ENCODE data around the gene MSH5. TPM values are rescaled to one million over a fixed set of nuclear protein-coding genes. Genes with fewer than 3 reads are reported as not detected.

MSH5 gene
- total RNA-seq, 2 experiments from 2014 or later, result 104 to 218 TPM

GRCh38 chr6:31794866-31795615 lies 55.2 kb downstream of the MSH5 start:
- no peaks in the 10 kb centered on the region for H3K9me2 ChIP-seq (ENCODE audit: insufficient read depth, low read length)
- H3K4me3 ChIP-seq (ENCODE audit: low read depth, low read length, poor library complexity, severe bottlenecking), result peak overlapping the region; percentile 90
- ChIA-PET CTCF (ENCODE audit: unreplicated experiment) (no interaction called here), POLR2A (interaction anchor here (0.6 kb wide), 2 partner anchors 35 to 53 kb away, joined by 3 to 6 read pairs; no protein-coding TSS in a partner anchor)
- no peaks in the 10 kb centered on the region for H4K20me1 ChIP-seq (ENCODE audit: insufficient read depth, low read length)
- H3K9me3 ChIP-seq (ENCODE audit: low read length), result no peaks in the 10 kb centered on the region
- H3K36me3 ChIP-seq (ENCODE audit: insufficient read depth, low read length), result peaks cover 51% of the 10 kb centered on the region
- no peak for TF ChIP-seq CTCF (conservative IDR thresholded peaks at IDR 0.05; ENCODE audit: low read length)
- peak overlapping the region; percentile 90 for H3K4me2 ChIP-seq (ENCODE audit: low read length)
- H2AFZ ChIP-seq (ENCODE audit: low read length), result peak overlapping the region; percentile 20; the same call in 1 of the 2 replicates
- peaks cover 56% of the 10 kb centered on the region for H3K4me1 ChIP-seq (ENCODE audit: insufficient read depth, low read length, poor library complexity, severe bottlenecking)
- intact Hi-C loops (cut with micrococcal nuclease; ENCODE audit: unreplicated experiment), result loop anchor here (1.0 to 10.0 kb wide), 3 partner anchors 68 to 250 kb away; partner anchors contain the start of genes ATP6V1G2, DDX39B, NEU1 and NFKBIL1
- H3K79me2 ChIP-seq (ENCODE audit: insufficient read depth, low read depth, low read length), result peaks cover 32% of the 10 kb centered on the region
- DNase-seq (ENCODE audit: low spot score), result no peak
- peak overlapping the region; percentile 47 for H3K27ac ChIP-seq (ENCODE audit: low read depth, low read length, poor library complexity, severe bottlenecking)
- TSS peak; percentile 72 for BruUV-seq (replicated peaks)

GRCh38 chr6:31795616-31796298 lies 56.0 kb downstream of the MSH5 start, which contains the start of gene VARS1:
Gene VARS1, minus strand, starts transcription at chr6:31795752. Its CDS starts 535 bp downstream, at chr6:31795217.
- ChIA-PET CTCF (ENCODE audit: unreplicated experiment) (interaction anchor here (0.9 to 1.2 kb wide), 2 partner anchors 11 to 56 kb away, joined by 3 read pairs; partner anchors contain the start of genes LSM2 and MSH5), POLR2A (interaction anchor here (0.5 to 1.0 kb wide), 4 partner anchors 9 to 32 kb away, joined by 3 read pairs; partner anchors contain the start of gene HSPA1B)
- Histone ChIP-seq H3K4me2 (ENCODE audit: low read length) (peak within 1 kb of the TSS; percentile 90), H3K9me2 (ENCODE audit: insufficient read depth, low read length) (no peaks in the 10 kb centered on the region), H3K4me3 (ENCODE audit: low read depth, low read length, poor library complexity, severe bottlenecking) (peak within 1 kb of the TSS; percentile 90), H3K79me2 (ENCODE audit: insufficient read depth, low read depth, low read length) (peaks cover 28% of the 10 kb centered on the region), H3K36me3 (ENCODE audit: insufficient read depth, low read length) (peaks cover 44% of the 10 kb centered on the region), H3K27ac (ENCODE audit: low read depth, low read length, poor library complexity, severe bottlenecking) (peak within 1 kb of the TSS; percentile 71), H4K20me1 (ENCODE audit: insufficient read depth, low read length) (no peaks in the 10 kb centered on the region), H3K4me1 (ENCODE audit: insufficient read depth, low read length, poor library complexity, severe bottlenecking) (peaks cover 49% of the 10 kb centered on the region), H3K9me3 (ENCODE audit: low read length) (no peaks in the 10 kb centered on the region), H2AFZ (ENCODE audit: low read length) (peak within 1 kb of the TSS; percentile 50; the same call in 1 of the 2 replicates)
- peak; percentile 92 for DNase-seq (ENCODE audit: low spot score)
- TF ChIP-seq EZH2phosphoT487 (IDR thresholded peaks at IDR 0.05; ENCODE audit: borderline replicate concordance, low read depth, low read length), result no peak
- peak; percentile 74 for TF ChIP-seq CTCF (conservative IDR thresholded peaks at IDR 0.05; ENCODE audit: low read length)
- BruUV-seq (replicated peaks), result no TSS peak
- intact Hi-C loops (cut with micrococcal nuclease; ENCODE audit: unreplicated experiment), result loop anchor here (1.0 to 10.0 kb wide), 5 partner anchors 31 to 251 kb away; partner anchors contain the start of genes ATP6V1G2, DDX39B, HSPA1B and NEU1

All from OCI-LY7 (cell line).